Measurements from ENCODE around the gene NR2E1. TPM values are rescaled to one million over a fixed set of nuclear protein-coding genes. Genes with fewer than 3 reads are reported as not detected.

The NR2E1 gene
- total and polyA plus RNA-seq, 10 of the 15 experiments (the other 5 are each of a cell fraction or from before 2014, with no cell fraction given) = not detected

DNA sequence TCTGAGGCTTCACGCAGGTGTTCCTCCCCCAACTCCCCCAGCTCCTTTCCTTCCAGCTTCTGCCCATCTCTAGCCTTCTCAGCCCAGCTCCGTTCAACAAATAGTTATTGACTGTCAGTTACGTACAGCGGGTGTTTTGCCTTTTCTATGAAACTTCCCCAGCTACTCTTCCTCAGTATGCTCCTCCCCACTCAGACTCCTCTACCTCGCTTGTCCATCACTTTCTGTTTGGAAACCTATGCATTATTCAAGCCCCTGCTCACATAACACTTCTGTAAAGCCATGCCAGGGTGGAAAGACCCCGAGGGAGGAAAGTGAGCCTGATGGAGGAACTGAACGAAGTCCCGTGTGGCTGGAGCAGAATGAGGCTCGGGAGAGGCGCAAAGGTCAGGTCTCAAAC, 44.2 kb upstream of the NR2E1 start:
- Histone ChIP-seq H3K27me3 (replicated peaks in 1 of 2; ENCODE audit: control insufficient read depth in 2 of 2, insufficient read depth in 2 of 2, low read length in 1 of 2) (peaks cover 21 to 35% of the 10 kb centered on the region in 2 experiments), H4K20me1 (ENCODE audit: control insufficient read depth, insufficient read depth) (no peaks in the 10 kb centered on the region), H3K9ac (ENCODE audit: control insufficient read depth, insufficient read depth, low read length) (no peak overlapping the region), H3K36me3 (ENCODE audit: control insufficient read depth in 2 of 2, insufficient read depth in 2 of 2, low read length in 1 of 2) (no peaks in the 10 kb centered on the region), H2AFZ (ENCODE audit: control insufficient read depth, low read depth, low read length) (no peak overlapping the region), H3K9me3 (replicated peaks; ENCODE audit: control insufficient read depth, insufficient read depth, low read length) (no peaks in the 10 kb centered on the region), H3K4me1 (ENCODE audit: control insufficient read depth, insufficient read depth, low read length) (no peaks in the 10 kb centered on the region; the same call in 1 of the 2 replicates), H3K27ac (ENCODE audit: control insufficient read depth, insufficient read depth) (no peak overlapping the region), H3K4me3 (no peak overlapping the region), H3K4me2 (ENCODE audit: control insufficient read depth, insufficient read depth) (no peak overlapping the region), H3K79me2 (ENCODE audit: control insufficient read depth, insufficient read depth, low read length) (no peaks in the 10 kb centered on the region)
- ChIA-PET POLR2A (no interaction called here), CTCF (no interaction called here), SMC1A (ENCODE audit: uncharacterized antibody, unreplicated experiment) (interaction anchor here (0.9 kb wide), 1 partner anchor 8 kb away, joined by 3 read pairs; no protein-coding TSS in a partner anchor), RAD21 (ENCODE audit: unreplicated experiment) (interaction anchor here (0.6 kb wide), 2 partner anchors 657 to 983 kb away, joined by 3 read pairs; no protein-coding TSS in a partner anchor)
- TF ChIP-seq CREM (IDR thresholded peaks at IDR 0.05; ENCODE audit: low read depth) (no peak), SIX5 (IDR thresholded peaks at IDR 0.05; ENCODE audit: low read depth, low read length, severe bottlenecking) (no peak), YY1 (IDR thresholded peaks at IDR 0.05; ENCODE audit: low read depth, low read length) (no peak), TARDBP (IDR thresholded peaks at IDR 0.05; ENCODE audit: borderline replicate concordance) (no peak)
- TF ChIP-seq, protein P1, sequence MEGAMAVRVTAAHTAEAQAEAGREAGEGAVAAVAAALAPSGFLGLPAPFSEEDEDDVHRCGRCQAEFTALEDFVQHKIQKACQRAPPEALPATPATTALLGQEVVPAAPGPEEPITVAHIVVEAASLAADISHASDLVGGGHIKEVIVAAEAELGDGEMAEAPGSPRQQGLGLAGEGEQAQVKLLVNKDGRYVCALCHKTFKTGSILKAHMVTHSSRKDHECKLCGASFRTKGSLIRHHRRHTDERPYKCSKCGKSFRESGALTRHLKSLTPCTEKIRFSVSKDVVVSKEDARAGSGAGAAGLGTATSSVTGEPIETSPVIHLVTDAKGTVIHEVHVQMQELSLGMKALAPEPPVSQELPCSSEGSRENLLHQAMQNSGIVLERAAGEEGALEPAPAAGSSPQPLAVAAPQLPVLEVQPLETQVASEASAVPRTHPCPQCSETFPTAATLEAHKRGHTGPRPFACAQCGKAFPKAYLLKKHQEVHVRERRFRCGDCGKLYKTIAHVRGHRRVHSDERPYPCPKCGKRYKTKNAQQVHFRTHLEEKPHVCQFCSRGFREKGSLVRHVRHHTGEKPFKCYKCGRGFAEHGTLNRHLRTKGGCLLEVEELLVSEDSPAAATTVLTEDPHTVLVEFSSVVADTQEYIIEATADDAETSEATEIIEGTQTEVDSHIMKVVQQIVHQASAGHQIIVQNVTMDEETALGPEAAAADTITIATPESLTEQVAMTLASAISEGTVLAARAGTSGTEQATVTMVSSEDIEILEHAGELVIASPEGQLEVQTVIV (IDR thresholded peaks at IDR 0.05; ENCODE audit: borderline replicate concordance, partially characterized antibody) = no peak
- FAIRE-seq (no peak), DNase-seq (ENCODE audit: low read depth, low spot score) (no peak), ATAC-seq (no peak)
- in situ Hi-C loops (cut with MboI) = no loop called here
- BruUV-seq (replicated peaks) = no TSS peak
- intact Hi-C loops (cut with micrococcal nuclease; ENCODE audit: unreplicated experiment) = no loop called here
- 21% methylated on average over 10 of the region's 10 CpGs for WGBS (ENCODE audit: insufficient coverage, insufficient replicate concordance, low lambda C conversion rate, missing lambda C conversion rate)

DNA sequence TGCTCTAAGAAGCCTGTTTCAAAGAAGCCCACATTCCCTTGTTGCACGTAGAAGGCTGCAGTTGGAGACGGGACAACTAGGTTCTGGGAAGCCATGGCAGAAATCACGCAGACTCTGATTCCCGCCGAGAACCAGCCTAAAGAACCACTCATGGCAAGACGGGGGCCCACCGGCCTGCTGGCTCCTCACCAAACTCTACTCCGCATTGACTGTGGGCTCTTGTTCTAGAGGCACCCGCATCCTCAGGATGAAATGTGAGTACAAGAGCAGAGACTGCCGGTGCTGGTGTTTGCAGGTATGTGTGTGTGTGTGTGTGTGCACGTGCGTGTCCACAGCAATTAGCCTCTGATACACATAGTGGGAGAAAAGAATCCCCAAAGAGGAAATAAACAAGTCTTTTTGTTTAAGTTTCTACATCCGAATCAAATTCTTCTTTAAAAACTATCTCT, 42.3 kb upstream of the NR2E1 start:
- WGBS (ENCODE audit: insufficient coverage, insufficient replicate concordance, low lambda C conversion rate, missing lambda C conversion rate) = 24% methylated on average over 13 of the region's 13 CpGs
- no peak for FAIRE-seq
- Histone ChIP-seq H2AFZ (ENCODE audit: control insufficient read depth, low read depth, low read length) (no peak overlapping the region), H3K9ac (ENCODE audit: control insufficient read depth, insufficient read depth, low read length) (no peak overlapping the region), H3K4me3 (no peak overlapping the region), H3K9me3 (replicated peaks; ENCODE audit: control insufficient read depth, insufficient read depth, low read length) (no peaks in the 10 kb centered on the region), H3K27me3 (replicated peaks in 1 of 2; ENCODE audit: control insufficient read depth in 2 of 2, insufficient read depth in 2 of 2, low read length in 1 of 2) (peaks cover 14 to 27% of the 10 kb centered on the region in 2 experiments), H3K79me2 (ENCODE audit: control insufficient read depth, insufficient read depth, low read length) (no peaks in the 10 kb centered on the region), H3K4me1 (ENCODE audit: control insufficient read depth, insufficient read depth, low read length) (no peaks in the 10 kb centered on the region), H3K36me3 (ENCODE audit: control insufficient read depth in 2 of 2, insufficient read depth in 2 of 2, low read length in 1 of 2) (no peaks in the 10 kb centered on the region), H4K20me1 (ENCODE audit: control insufficient read depth, insufficient read depth) (no peaks in the 10 kb centered on the region), H3K4me2 (ENCODE audit: control insufficient read depth, insufficient read depth) (no peak overlapping the region), H3K27ac (ENCODE audit: control insufficient read depth, insufficient read depth) (no peak overlapping the region)
- BruUV-seq (replicated peaks) = no TSS peak
- ChIA-PET RAD21 (ENCODE audit: unreplicated experiment) (no interaction called here), SMC1A (ENCODE audit: uncharacterized antibody, unreplicated experiment) (no interaction called here), POLR2A (no interaction called here), CTCF (interaction anchor here (1.3 kb wide), 1 partner anchor 368 kb away, joined by 4 read pairs; no protein-coding TSS in a partner anchor)
- in situ Hi-C loops (cut with MboI) (no loop called here), intact Hi-C loops (cut with micrococcal nuclease; ENCODE audit: unreplicated experiment) (no loop called here)
- DNase-seq (ENCODE audit: low read depth, low spot score) = no peak
- ATAC-seq = no peak
- no peak for TF ChIP-seq BCL3 (IDR thresholded peaks at IDR 0.05; ENCODE audit: borderline replicate concordance, insufficient read depth, low read depth, low read length, poor library complexity, severe bottlenecking)
- no peak for TF ChIP-seq CREB1 (IDR thresholded peaks at IDR 0.05; ENCODE audit: low read depth)
- TF ChIP-seq, protein P2, sequence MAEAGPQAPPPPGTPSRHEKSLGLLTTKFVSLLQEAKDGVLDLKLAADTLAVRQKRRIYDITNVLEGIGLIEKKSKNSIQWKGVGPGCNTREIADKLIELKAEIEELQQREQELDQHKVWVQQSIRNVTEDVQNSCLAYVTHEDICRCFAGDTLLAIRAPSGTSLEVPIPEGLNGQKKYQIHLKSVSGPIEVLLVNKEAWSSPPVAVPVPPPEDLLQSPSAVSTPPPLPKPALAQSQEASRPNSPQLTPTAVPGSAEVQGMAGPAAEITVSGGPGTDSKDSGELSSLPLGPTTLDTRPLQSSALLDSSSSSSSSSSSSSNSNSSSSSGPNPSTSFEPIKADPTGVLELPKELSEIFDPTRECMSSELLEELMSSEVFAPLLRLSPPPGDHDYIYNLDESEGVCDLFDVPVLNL (IDR thresholded peaks at IDR 0.05; ENCODE audit: low read depth, low read length) = no peak
- TF ChIP-seq RBBP5 (conservative IDR thresholded peaks at IDR 0.05) = no peak
- no peak for TF ChIP-seq ASH2L (IDR thresholded peaks at IDR 0.05; ENCODE audit: borderline replicate concordance, low read depth)
- TF ChIP-seq ZNF207 (IDR thresholded peaks at IDR 0.05; ENCODE audit: borderline replicate concordance) = no peak
- TF ChIP-seq SREBF2 (IDR thresholded peaks at IDR 0.05; ENCODE audit: low read length) = no peak

Data from GM12878 (cell line).